NCI-H524 treated with DMSO at 0.1 percent for 48 hours (cell line): ENCODE measurements around the gene GDPD5.

ENCODE experiments used
- DNase-seq: peaks from one replicate; lab custom pipeline; 2025; lab: John Stamatoyannopoulos, UW

The GDPD5 gene

GRCh38 chr11:75472081-75472732, 53.5 kb downstream of the GDPD5 start:
- no peak for DNase-seq

- DNase-seq: no peak
Measured at GRCh38 chr11:75471176-75471973, 54.4 kb downstream of the GDPD5 start.

- no peak for DNase-seq
Measured at GRCh38 chr11:75470476-75471080, 55.2 kb downstream of the GDPD5 start.

GRCh38 chr11:75469785-75470405, 55.8 kb downstream of the GDPD5 start:
- DNase-seq: no peak

- DNase-seq: no peak
Measured at GRCh38 chr11:75468534-75469340, 57.0 kb downstream of the GDPD5 start.

- no peak for DNase-seq
Measured at GRCh38 chr11:75467881-75468280, 57.9 kb downstream of the GDPD5 start.

GRCh38 chr11:75467311-75467710, 58.4 kb downstream of the GDPD5 start:
- DNase-seq: no peak

GRCh38 chr11:75465701-75466531, 59.8 kb downstream of the GDPD5 start:
- no peak for DNase-seq

- DNase-seq: no peak
Measured at GRCh38 chr11:75463106-75463774, 62.5 kb downstream of the GDPD5 start.

GRCh38 chr11:75462117-75462653, 63.6 kb downstream of the GDPD5 start:
- no peak for DNase-seq

GRCh38 chr11:75461151-75461550, 64.6 kb downstream of the GDPD5 start:
- no peak for DNase-seq

- DNase-seq: no peak
Measured at GRCh38 chr11:75456596-75457183, 69.1 kb downstream of the GDPD5 start.

GRCh38 chr11:75454987-75455386, 70.8 kb downstream of the GDPD5 start:
- no peak for DNase-seq

GRCh38 chr11:75453916-75454655, 71.7 kb downstream of the GDPD5 start:
- DNase-seq: no peak

- no peak for DNase-seq
Measured at GRCh38 chr11:75450826-75451821, 74.6 kb downstream of the GDPD5 start.

- no peak for DNase-seq
Measured at GRCh38 chr11:75450236-75450635, 75.5 kb downstream of the GDPD5 start.

GRCh38 chr11:75449776-75450175, 76.0 kb downstream of the GDPD5 start:
- DNase-seq: no peak

GRCh38 chr11:75449271-75449670, 76.5 kb downstream of the GDPD5 start:
- no peak for DNase-seq
